Keratinocyte (primary cell): ENCODE results near the gene SLC27A5. TPM values are rescaled to one million over a fixed set of nuclear protein-coding genes. Genes with fewer than 3 reads are reported as not detected.

Source experiments
- DNase-seq: peaks from one replicate; pipeline ENCODE4 v3.0.0-alpha.2; 2011; ENCODE audit warnings: low read depth, missing footprints, low spot score
- FAIRE-seq: peaks from 2 replicates; lab custom pipeline; 2011; peaks lifted over from hg19 to GRCh38; lab: Jason Lieb, UNC
- H2AFZ ChIP-seq: 2 replicates; pipeline ENCODE4 v1.6.0; 2012; ENCODE audit warnings: low read length, control low read depth, inconsistent platforms; ENCODE audit not compliant: control insufficient read depth
- H3K27ac ChIP-seq: 2 replicates; pipeline ENCODE4 v1.5.1; 2011; ENCODE audit warnings: low read length; ENCODE audit not compliant: control insufficient read depth, insufficient read depth
- H3K27me3 ChIP-seq: 3 replicates; pipeline ENCODE4 v1.6.0; 2011; ENCODE audit warnings: low read length; ENCODE audit not compliant: control insufficient read depth, insufficient read depth; ENCODE audit errors: extremely low read depth
- H3K36me3 ChIP-seq, 2 experiments: 2 replicates in 1 of 2; 3 replicates in 1 of 2; pipeline ENCODE4 v1.5.1; 2011; ENCODE audit warnings: low read length in 2 of 2, mild to moderate bottlenecking in 1 of 2; ENCODE audit not compliant: control insufficient read depth in 2 of 2, insufficient read depth in 2 of 2; ENCODE audit errors: extremely low read depth in 1 of 2
- H3K4me1 ChIP-seq: 3 replicates; pipeline ENCODE4 v1.5.1; 2011; ENCODE audit warnings: low read length; ENCODE audit not compliant: control insufficient read depth, insufficient read depth; ENCODE audit errors: extremely low read depth
- H3K4me2 ChIP-seq: 3 replicates; pipeline ENCODE4 v1.6.0; 2011; ENCODE audit warnings: low read depth, low read length; ENCODE audit not compliant: control insufficient read depth, insufficient read depth; ENCODE audit errors: extremely low read depth
- H3K4me3 ChIP-seq, 3 experiments: fragments of 200-600 bp in 1 of 3; sonication (generic) in 1 of 3; 2 replicates in 2 of 3; 3 replicates in 1 of 3; pipeline ENCODE4 v1.5.1; 2011 to 2016; ENCODE audit warnings: low read length in 3 of 3, mild to moderate bottlenecking in 3 of 3, control low read depth in 2 of 3, inconsistent platforms in 1 of 3, low read depth in 1 of 3, mixed read lengths in 1 of 3, mixed run types in 1 of 3, moderate library complexity in 1 of 3; ENCODE audit not compliant: control insufficient read depth in 2 of 3, insufficient read depth in 2 of 3; ENCODE audit errors: extremely low read depth in 1 of 3
- H3K79me2 ChIP-seq: 2 replicates; pipeline ENCODE4 v1.6.0; 2012; ENCODE audit warnings: low read length; ENCODE audit not compliant: control insufficient read depth, insufficient read depth
- H3K9ac ChIP-seq: 3 replicates; pipeline ENCODE4 v1.6.0; 2011; ENCODE audit warnings: low read length; ENCODE audit not compliant: control insufficient read depth, insufficient read depth; ENCODE audit errors: extremely low read depth
- H3K9me1 ChIP-seq: 3 replicates; pipeline ENCODE4 v1.6.0; 2011; ENCODE audit warnings: low read length; ENCODE audit not compliant: control insufficient read depth, insufficient read depth; ENCODE audit errors: extremely low read depth
- H3K9me3 ChIP-seq: 2 replicates; pipeline ENCODE4 v1.5.1; 2012; ENCODE audit warnings: low read depth, low read length; ENCODE audit not compliant: control insufficient read depth
- H4K20me1 ChIP-seq: 3 replicates; pipeline ENCODE4 v1.6.0; 2011; ENCODE audit warnings: low read length; ENCODE audit not compliant: control insufficient read depth, insufficient read depth; ENCODE audit errors: extremely low read depth
- CTCF ChIP-seq, 3 experiments: IDR thresholded peaks in 1 of 3; conservative IDR thresholded peaks in 1 of 3; optimal IDR thresholded peaks in 1 of 3; 2 replicates in 2 of 3; 3 replicates in 1 of 3; pipeline versions ENCODE3 to v1.5.1; 2011; ENCODE audit warnings: low read length in 3 of 3, mild to moderate bottlenecking in 3 of 3, moderate library complexity in 2 of 3, control low read depth in 1 of 3, inconsistent platforms in 1 of 3; ENCODE audit not compliant: insufficient read depth in 2 of 3; ENCODE audit errors: extremely low read depth in 1 of 3
- EZH2 ChIP-seq: IDR thresholded peaks from one replicate; pipeline ENCODE4 v1.6.1; 2012; ENCODE audit warnings: inconsistent platforms, mild to moderate bottlenecking, low read length, moderate library complexity
- dilution Hi-C: fragments of 300-500 bp; cut with MboI; formaldehyde crosslinking; loops from one replicate; pipeline ENCODE4 v1.7.0; 2020; ENCODE audit warnings: low sequenced_read_pairs; ENCODE audit not compliant: extremely low pct_ligation_motif_present
- polyA plus RNA-seq, 5 experiments: library from polyadenylated mRNA; depleted of rRNA in 3 of 5; stranded (reverse) in 3 of 5; stranded (forward) in 1 of 5; unstranded in 1 of 5; fragments of >200 nt; gene quantifications; 1 replicate in 1 of 5; 2 replicates in 3 of 5; 3 replicates in 1 of 5; pipeline versions ENCODE4 v1.2.1 to v1.2.3, GENCODE V29; 2011 to 2012; ENCODE audit warnings: missing spikeins in 2 of 5, low read depth in 1 of 5, low replicate concordance in 1 of 5

The SLC27A5 gene
- polyA plus RNA-seq, 1 donor (not counting 4 experiments of a cell fraction or from before 2014, with no cell fraction given), result 13.4 TPM

GRCh38 chr19:58557221-58558065, 45.7 kb upstream of the SLC27A5 start:
- peaks cover 42% of the 10 kb centered on the region for H3K4me1 ChIP-seq
- peak overlapping the region; percentile 98 for H3K9ac ChIP-seq
- H3K9me1 ChIP-seq, result no peaks in the 10 kb centered on the region
- peak overlapping the region; percentile 93 to 98 (median 95) for H3K4me3 ChIP-seq
- FAIRE-seq (no peak), DNase-seq (no peak)
- dilution Hi-C loops, result no loop called here
- no peak overlapping the region for H2AFZ ChIP-seq
- H3K36me3 ChIP-seq, result peaks cover 17% of the 10 kb centered on the region in 2 experiments
- H3K9me3 ChIP-seq, result no peaks in the 10 kb centered on the region
- no peaks in the 10 kb centered on the region for H3K27me3 ChIP-seq
- TF ChIP-seq CTCF (optimal IDR thresholded peaks at IDR 0.05 in 1 of 3, IDR thresholded peaks at IDR 0.05 in 1 of 3, conservative IDR thresholded peaks at IDR 0.05 in 1 of 3; ENCODE audit: extremely low read depth in 1 of 3, insufficient read depth in 2 of 3, low read length in 3 of 3) (no peak), EZH2 (no peak)
- no peaks in the 10 kb centered on the region for H4K20me1 ChIP-seq
- peaks cover 42% of the 10 kb centered on the region for H3K79me2 ChIP-seq
- H3K4me2 ChIP-seq, result peak overlapping the region; percentile 95
- H3K27ac ChIP-seq, result peak overlapping the region; percentile 86

GRCh38 chr19:58556622-58557220, 44.9 kb upstream of the SLC27A5 start:
- FAIRE-seq, result no peak

More at GRCh38 chr19:58556622-58557220, 44.9 kb upstream of the SLC27A5 start:
- peaks cover 35% of the 10 kb centered on the region for H3K4me1 ChIP-seq
- no peaks in the 10 kb centered on the region for H3K9me1 ChIP-seq
- H3K27ac ChIP-seq, result peak overlapping the region; percentile 86
- peak overlapping the region; percentile 95 for H3K4me2 ChIP-seq
- H2AFZ ChIP-seq, result no peak overlapping the region
- peaks cover 19 to 20% of the 10 kb centered on the region in 2 experiments for H3K36me3 ChIP-seq
- TF ChIP-seq EZH2 (no peak), CTCF (optimal IDR thresholded peaks at IDR 0.05 in 1 of 3, IDR thresholded peaks at IDR 0.05 in 1 of 3, conservative IDR thresholded peaks at IDR 0.05 in 1 of 3; ENCODE audit: extremely low read depth in 1 of 3, insufficient read depth in 2 of 3, low read length in 3 of 3) (no peak)
- H3K9ac ChIP-seq, result peak overlapping the region; percentile 98
- no peaks in the 10 kb centered on the region for H4K20me1 ChIP-seq
- no peaks in the 10 kb centered on the region for H3K9me3 ChIP-seq
- dilution Hi-C loops, result no loop called here
- DNase-seq, result no peak
- H3K4me3 ChIP-seq, result peak overlapping the region; percentile 93 to 98 (median 95)
- no peaks in the 10 kb centered on the region for H3K27me3 ChIP-seq
- peaks cover 42% of the 10 kb centered on the region for H3K79me2 ChIP-seq
